Stimulated activated CD4-positive, alpha-beta T cell treated with anti-CD3 and anti-CD28 coated beads, Interleukin-15, amount 100 ng/mL, for 24 hours (primary cell): ENCODE measurements around the gene ASAP3.

ENCODE experiments used
- DNase-seq: peaks from one replicate; pipeline ENCODE4 v3.0.0-alpha.2; 2020

The ASAP3 gene

DNA sequence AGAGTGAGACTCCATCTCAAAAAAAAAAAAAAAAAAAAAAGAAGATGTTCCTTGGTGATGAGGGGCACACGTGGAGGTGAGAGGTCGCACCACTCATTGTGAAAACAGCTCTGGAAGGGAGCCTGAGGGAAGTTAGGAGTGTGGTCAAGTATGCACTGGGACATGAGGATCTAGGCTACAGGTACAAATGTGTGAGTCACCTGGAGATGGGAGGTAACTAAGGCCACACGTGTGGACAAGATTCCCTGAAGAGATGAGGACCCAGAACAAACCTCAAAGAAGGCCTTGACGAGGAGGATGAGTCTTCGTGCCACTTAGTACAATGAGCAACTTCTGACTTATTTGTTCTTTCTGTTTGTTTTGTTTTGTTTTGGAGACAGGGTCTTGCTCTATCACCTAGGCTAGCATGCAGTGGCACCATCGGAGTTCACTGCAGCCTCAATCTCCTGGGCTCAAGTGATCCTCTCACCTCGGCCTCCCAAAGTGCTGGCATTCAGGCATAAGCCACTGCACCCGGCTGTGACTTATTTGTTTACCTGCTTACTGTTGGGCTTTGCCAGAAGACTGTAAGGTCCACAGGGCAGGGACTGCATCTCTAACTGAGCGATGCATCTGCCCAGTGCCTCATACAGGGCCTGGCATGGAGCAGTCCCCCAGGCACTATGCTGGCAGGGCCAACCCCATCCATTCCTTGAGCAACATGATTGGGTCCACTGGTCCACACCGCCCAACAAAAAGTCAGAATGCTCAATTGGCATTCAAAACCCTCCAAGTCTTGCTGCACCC, 6.4 kb downstream of the ASAP3 start:
- no peak for DNase-seq

DNA sequence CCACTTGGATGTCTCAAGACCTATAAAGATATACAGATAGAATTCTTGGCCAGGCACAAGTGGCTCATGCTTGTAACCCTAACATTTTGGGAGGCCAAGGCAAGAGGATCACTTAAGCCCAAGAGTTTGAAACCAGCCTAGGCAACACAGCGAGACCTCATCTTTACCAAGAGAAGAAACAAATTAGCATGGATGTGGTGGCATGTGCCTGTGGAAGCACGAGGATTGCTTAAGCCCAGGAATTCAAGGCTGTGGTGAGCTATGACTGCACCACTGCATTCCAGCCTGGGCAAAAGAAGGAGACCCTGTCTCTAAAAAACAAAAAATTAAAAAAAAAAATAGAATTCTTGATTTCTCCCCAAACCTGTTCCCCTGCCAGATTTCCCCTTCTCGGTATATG, 8.3 kb downstream of the ASAP3 start:
- DNase-seq: no peak

- DNase-seq: no peak
These were observed 8.8 kb downstream of the ASAP3 start for GRCh38 chr1:23475134-23475628.

DNA sequence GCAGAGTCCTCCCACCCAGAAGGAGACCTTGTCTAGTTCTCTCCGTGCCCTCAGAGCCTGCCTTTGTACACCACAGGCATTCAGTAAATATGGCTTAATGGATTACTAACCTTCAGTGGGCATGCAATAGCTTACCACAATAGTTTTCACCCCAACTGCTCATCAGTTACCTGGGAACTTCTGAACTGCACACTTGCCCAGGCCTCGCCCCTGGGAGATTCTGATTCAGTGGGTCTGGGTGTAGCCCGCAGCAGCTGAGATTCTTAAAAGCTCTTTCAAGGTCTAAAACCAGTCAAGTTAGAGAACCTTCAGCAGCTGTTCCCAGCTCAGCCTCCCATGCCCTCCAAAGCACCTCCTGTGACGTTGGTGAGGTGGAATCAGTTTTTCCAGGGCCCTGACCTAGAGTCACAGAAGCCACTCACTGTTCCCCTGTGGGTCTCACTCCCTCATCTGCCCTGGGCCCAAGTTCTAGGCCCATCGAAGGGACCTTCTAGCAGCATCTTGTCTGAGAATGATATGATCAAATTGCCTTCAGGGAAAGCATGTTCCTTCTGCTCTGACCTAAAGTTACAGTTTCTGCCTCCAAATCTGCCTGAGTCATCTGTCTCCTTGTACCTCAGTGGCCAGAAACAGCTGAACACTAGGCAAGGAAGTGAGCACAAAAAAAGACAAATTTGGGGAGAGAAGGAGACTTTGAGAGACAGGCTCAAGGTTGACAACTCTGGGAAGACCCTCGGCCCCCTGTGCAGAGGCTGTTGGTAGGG, 10.8 kb downstream of the ASAP3 start:
- no peak for DNase-seq

DNA sequence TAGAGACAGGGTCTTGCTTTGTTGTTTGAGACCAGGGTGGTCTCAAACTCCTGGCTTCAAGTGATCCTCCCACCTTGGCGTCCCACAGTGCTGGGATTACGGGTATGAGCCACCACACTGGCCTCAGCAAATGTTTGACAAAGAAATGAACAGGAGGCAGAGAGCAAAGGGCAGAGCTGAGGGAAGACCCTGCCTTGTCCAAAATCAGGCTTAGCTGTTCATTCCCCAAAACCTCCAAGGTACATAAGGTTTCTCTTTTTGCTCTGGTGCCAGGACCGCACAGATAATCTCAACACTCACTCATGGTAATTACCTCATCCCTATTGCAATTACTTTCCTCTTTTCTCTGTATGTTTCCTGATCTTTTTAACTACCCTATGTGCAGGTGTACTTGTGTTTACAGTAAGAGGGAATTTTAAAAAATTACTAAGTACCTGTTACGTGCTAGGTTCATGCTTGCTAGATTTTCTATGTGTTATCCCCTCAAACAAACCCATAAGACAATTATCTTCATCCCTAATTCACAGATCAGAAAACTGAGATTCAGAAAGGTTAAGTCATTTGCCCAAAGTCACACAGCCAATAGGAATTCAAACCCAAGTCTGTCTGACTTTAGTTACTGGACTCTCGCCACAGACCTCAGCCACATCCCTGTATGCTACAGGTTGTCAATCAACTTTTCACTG, 11.5 kb downstream of the ASAP3 start:
- DNase-seq: no peak

DNA sequence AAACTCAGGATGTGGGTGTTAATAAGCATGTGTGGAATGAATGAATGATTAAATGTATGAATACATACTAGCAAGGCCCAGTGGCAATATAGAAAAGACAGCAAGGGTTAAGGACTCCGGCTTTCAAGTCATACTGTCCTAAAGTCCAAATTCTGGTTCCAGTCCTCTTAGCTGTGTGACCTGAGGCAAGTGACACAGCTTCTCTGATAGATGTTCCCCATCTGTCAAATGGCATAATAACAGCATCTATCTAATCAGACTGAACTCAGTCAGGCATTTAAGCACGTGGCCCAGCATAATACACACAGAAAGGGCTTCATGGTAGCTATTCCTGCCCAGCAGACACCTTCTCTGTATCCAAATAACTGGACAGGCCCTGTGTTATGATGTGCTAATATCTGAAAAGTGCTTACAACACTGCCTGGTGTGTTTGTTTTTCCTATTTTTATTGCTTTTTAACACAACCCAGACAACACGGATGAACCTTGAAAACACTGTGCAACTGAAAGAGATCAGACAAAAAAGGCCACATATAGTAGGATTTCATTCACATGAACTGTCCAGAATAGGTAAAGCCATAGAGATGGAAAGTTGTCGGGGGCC, 12.4 kb downstream of the ASAP3 start:
- no peak for DNase-seq

- no peak for DNase-seq
These were observed 13.5 kb downstream of the ASAP3 start for GRCh38 chr1:23470282-23471070.

DNA sequence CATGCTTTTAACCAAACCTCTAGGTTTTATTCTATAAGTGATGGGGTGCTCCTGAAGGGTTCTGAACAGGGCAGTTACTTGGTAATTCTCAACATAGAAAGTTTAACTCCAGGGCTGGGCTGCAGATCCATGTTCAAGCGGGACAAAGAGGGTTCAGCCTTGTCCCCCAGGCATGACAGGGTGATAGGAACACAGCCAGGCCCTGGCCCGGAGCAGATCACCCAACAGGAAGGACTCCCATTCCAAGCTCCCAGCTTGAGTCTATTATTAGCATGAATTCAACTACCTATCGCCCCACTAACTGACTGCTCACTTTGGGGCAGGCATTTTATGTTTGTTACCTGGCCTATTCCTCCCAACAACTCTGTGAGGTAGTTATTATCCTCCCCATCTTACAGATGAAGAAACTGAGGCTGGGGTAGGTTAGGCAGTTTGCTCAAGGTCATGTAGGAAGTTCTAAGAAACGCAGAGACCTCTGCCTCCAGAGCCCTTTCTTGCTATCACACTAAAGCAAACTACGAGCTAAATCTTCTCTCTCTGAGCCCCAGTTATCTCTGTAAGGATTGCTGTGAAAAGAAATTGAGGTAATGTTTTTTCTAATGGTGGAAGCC, 14.5 kb downstream of the ASAP3 start:
- no peak for DNase-seq

- DNase-seq: no peak
These were observed 17.5 kb downstream of the ASAP3 start for GRCh38 chr1:23466423-23466989.

DNA sequence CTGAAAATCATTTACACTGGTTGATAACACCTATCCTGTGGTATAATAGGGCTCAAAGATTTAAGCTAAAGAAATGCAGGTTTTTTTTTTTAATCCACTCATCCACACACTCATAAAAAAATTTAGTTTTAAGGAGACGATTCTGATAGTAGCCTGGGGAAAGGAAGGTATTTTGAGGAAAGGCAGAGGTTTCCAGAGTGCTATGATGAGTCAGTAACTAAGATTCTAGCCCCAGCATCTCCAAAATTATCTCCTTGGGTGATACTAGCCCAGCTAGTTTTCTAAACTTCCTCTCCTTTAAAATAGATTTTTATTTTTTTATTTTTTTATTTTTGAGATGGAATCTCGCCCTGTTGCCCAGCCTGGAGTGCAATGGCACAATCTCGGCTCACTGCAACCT, 20.7 kb downstream of the ASAP3 start:
- DNase-seq: no peak

- DNase-seq: no peak
These were observed 21.2 kb downstream of the ASAP3 start for GRCh38 chr1:23462766-23463165.

DNA sequence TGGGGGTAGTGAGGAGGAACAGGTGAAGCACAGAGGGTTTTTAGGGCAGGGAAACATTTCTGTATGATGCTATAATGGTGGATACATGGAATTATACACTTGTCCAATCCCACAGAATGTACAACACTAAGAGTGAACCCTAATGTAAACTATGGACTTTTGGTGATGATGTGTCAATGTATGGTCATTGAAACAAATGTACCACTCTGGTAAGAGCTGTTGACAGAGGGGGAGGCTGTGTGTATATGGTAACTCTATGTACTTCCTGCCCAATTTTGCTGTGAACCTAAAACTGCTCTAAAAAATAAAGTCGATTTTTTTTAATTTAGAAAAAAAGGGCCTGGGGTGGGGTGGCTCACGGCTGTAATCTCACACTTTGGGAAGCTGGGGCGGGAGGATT, 22.9 kb downstream of the ASAP3 start:
- no peak for DNase-seq

GRCh38 chr1:23460519-23460918, 23.5 kb downstream of the ASAP3 start:
- DNase-seq: no peak

DNA sequence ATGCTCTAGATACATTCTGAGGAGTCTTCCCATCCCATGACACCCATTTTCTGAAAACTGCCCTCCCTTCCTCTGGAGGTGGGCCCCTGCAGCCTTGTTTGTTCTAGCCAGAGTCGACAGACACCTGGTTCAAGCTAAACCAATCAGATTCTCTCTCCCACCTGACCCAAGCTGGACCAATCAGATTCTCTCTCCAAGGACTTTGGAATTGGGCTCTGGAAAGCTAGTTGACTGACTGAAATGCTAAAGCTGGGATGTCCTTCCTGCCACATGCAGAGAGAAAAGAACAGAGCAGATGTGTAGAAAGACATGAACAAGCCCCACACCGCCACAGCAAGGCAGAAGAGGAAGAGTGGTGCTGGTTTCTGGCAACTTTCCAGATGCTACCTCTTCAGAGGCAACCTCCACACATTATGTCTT, 24.6 kb downstream of the ASAP3 start:
- DNase-seq: no peak

DNA sequence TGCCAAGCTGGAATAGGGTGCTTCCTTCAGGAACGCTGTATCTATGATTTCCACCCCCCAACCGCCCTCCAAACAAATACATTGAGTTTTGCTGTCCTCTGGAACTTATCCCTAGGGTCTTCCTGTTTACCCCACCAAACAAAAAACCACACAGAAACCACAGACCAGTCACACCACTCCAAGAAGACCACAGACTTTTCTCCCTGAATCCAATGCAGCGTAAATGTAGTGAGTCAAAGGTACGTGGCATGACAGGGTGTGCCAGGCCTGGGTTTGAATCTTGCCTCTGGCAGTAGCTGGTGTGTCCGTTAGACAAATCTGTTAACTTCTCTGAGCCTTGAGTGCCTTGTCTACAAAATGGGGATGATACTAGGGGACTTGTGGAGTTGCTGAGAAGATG, 27.8 kb downstream of the ASAP3 start:
- no peak for DNase-seq

DNA sequence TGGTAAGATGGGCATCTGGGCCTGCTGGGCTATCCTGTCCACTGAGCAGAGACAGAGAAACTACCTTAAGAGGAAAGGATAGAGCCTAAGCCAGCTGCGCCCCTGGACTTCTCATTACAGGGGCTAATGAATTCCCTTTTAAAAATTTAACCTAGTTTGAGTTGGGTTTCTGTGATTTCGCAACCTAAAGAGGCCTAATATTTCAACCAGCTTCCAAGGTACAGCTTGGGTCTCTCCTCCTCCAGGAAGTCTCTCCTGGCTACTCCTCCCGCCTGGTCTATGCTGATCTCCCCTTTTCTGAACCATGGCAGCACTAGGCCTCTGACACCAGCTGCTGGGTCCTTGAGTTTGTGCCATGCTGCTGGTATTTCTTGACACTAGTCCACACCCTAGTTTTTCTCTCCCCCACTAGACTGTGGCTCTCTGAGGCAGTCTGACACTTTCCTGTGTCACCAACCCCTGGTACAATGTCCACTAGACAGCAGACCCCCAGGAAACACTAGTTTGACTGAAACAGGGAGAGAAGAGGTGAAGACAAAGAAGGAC, 30.5 kb downstream of the ASAP3 start:
- DNase-seq: no peak

DNA sequence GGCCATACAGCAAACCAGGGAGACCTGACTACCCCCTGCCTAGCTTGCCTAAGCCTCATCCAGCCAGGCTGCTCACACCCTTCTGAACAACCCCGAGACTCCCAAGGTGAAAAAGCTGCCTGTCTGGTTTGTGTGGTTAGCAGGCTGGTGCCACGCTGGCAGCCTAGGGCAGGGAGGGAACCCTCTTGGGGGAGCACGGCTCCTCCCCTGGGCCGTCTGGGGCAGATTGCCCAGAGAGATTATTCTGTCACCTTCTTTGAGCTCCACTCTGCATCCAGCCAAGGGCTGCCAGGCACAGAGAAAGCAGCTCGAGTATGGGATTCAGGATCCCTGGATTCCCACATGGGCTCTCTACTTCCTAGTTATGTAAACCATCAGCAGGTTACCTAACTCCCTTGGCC, 32.0 kb downstream of the ASAP3 start:
- DNase-seq: peak; percentile 18

DNA sequence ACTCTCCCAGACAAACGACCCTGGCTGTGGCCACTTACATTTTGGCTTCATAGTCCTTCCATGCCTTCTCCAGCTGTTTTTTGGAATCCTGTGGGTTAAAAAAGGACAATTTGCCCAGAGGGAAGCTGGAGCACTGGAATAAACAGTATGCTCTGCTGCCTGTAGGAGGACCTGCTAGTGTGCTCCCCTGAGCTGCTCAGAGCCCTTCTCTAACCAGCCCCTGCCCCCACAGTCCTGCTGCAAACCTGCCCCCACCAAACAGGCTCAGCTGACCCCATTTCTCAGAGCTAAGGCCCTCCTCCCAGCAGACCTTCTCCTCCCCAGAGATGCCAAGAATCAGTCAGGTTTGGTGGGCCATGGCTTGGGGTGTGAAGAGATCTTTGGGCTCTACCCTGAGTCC, 32.5 kb downstream of the ASAP3 start:
- DNase-seq: no peak

DNA sequence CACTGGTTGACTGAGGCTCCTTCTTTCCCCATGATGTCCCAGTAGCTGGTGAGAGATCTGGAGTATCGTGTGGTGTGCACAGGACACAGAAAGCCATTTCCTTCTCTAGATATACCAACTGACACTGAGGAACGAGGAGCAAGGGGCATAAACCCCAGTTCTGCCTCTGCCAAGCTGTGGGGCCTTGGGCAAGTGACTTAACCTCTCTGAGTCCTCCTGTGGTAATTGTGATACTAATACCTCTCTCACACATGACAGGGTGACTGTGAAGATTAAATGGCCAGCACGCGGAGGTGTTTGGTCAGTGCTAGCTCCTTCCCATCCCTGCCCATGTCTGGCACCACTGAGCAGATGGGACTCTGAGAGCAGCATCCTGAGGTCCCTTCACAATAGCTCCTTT, 33.1 kb downstream of the ASAP3 start:
- no peak for DNase-seq

DNA sequence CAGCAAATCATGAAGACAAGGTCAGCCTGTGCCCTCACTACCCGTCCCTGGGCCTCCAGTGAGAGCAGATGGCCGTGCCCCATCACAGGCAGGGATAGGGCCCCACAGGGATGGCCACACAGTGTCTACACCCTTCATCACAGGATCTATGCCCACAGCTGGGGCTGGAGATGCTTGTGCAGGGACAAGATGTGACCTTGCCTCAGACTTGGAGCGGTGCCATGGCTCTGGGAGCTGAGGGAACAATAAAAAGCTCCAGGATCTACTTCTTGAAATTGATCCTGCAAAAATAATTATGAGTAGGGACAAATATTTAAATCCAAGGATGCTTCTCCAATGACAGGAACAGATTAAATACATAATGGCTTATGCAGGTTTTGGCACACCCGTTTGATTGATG, 34.0 kb downstream of the ASAP3 start:
- no peak for DNase-seq

DNA sequence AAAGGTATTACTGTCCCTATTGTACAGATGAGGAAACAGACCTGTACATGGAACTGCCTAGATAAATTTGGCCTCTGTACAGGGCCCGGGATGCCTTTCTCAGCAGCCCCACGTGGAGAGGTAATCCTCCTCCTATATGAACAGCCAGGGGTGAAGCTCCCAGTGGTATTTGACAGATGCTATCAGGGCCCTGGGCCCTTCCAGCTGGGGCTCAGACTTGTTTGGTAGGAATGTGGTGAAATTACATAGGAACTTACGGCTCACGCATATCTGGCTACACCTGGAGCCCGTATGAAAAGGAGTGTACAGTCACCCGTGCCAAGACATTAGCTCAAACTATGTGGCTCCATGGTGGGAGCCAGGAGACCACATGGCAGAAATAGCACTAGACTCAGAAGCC, 34.7 kb downstream of the ASAP3 start:
- no peak for DNase-seq
